Neural cell (in vitro differentiated cells): ENCODE results near the gene PREX1. TPM values are rescaled to one million over a fixed set of nuclear protein-coding genes. Genes with fewer than 3 reads are reported as not detected.
"Not testable (repeated sequence)": the region's sequence is repeated elsewhere in the genome, so short reads cannot be mapped to it uniquely, and the experiment has no call there.

Experiments used
- H2AFZ ChIP-seq: fragments of 200-600, 300-800 bp; sonication (generic), shearing (Covaris generic); 2 replicates; pipeline ENCODE4 v1.6.0; 2014; ENCODE audit warnings: low read depth, mild to moderate bottlenecking, antibody characterized with exemption, low read length, moderate library complexity
- H3F3A ChIP-seq: fragments of 200-600 bp; shearing (Covaris generic); 2 replicates; pipeline ENCODE4 v1.6.1; 2016; ENCODE audit warnings: mild to moderate bottlenecking, moderate library complexity, mixed read lengths, antibody characterized with exemption, low read length; ENCODE audit not compliant: insufficient read depth, poor library complexity, severe bottlenecking
- H3K27ac ChIP-seq: fragments of 200-600, 300-800 bp; sonication (generic), shearing (Covaris generic); 2 replicates; pipeline ENCODE4 v1.5.1; 2014; ENCODE audit warnings: mild to moderate bottlenecking, low read length, moderate library complexity
- H3K27me3 ChIP-seq: fragments of 300-800, 200-600 bp; sonication (generic), shearing (Covaris generic); 2 replicates; pipeline ENCODE4 v1.6.0; 2014; ENCODE audit warnings: mild to moderate bottlenecking, low read depth, low read length, moderate library complexity; ENCODE audit not compliant: insufficient read depth
- H3K36me3 ChIP-seq: fragments of 300-800, 200-600 bp; sonication (generic), shearing (Covaris generic); 2 replicates; pipeline ENCODE4 v1.5.1; 2014; ENCODE audit warnings: mild to moderate bottlenecking, antibody characterized with exemption, low read length, moderate library complexity; ENCODE audit not compliant: insufficient read depth
- H3K4me2 ChIP-seq: fragments of 300-800, 200-600 bp; sonication (generic), shearing (Covaris generic); 2 replicates; pipeline ENCODE4 v1.6.0; 2014; ENCODE audit warnings: mild to moderate bottlenecking, low read length
- H3K4me3 ChIP-seq: fragments of 300-800, 200-600 bp; sonication (generic), shearing (Covaris generic); 2 replicates; pipeline ENCODE4 v1.5.1; 2014; ENCODE audit warnings: mild to moderate bottlenecking, low read length, moderate library complexity
- H3K79me2 ChIP-seq: fragments of 200-600 bp; shearing (Covaris generic); replicated peaks from 2 replicates; pipeline ENCODE4 v1.6.0; 2014; ENCODE audit warnings: mild to moderate bottlenecking, low read length, moderate library complexity; ENCODE audit not compliant: insufficient read depth
- H3K9ac ChIP-seq: fragments of 300-800, 200-600 bp; sonication (generic), shearing (Covaris generic); 2 replicates; pipeline ENCODE4 v1.6.1; 2016; ENCODE audit warnings: mild to moderate bottlenecking, low read length, mixed read lengths
- H3K9me2 ChIP-seq: fragments of 200-600 bp; shearing (Covaris generic); 2 replicates; pipeline ENCODE4 v1.6.1; 2016; ENCODE audit warnings: mild to moderate bottlenecking, low read length, mixed read lengths; ENCODE audit not compliant: insufficient read depth
- H3K9me3 ChIP-seq: fragments of 200-600, 300-800 bp; sonication (generic), shearing (Covaris generic); 2 replicates; pipeline ENCODE4 v1.6.1; 2016; ENCODE audit warnings: mild to moderate bottlenecking, mixed run types, low read length, moderate library complexity, mixed read lengths
- H4K20me1 ChIP-seq: fragments of 200-600 bp; shearing (Covaris generic); 2 replicates; pipeline ENCODE4 v1.6.1; 2016; ENCODE audit warnings: mild to moderate bottlenecking, mixed run types; ENCODE audit not compliant: insufficient read depth
- CTCF ChIP-seq: fragments of 450-650 bp; IDR thresholded peaks from 2 replicates; pipeline ENCODE4 v1.5.1; 2014; ENCODE audit warnings: antibody characterized with exemption, mild to moderate bottlenecking, moderate library complexity; ENCODE audit not compliant: poor library complexity, severe bottlenecking
- EP300 ChIP-seq: fragments of 450-650 bp; conservative IDR thresholded peaks from 2 replicates; pipeline ENCODE4 v1.6.1; 2014; ENCODE audit warnings: antibody characterized with exemption, mild to moderate bottlenecking, moderate library complexity; ENCODE audit not compliant: poor library complexity, severe bottlenecking
- EZH2 ChIP-seq: fragments of 200-600, 300-800 bp; shearing (Covaris generic), sonication (generic); IDR thresholded peaks from 2 replicates; pipeline ENCODE4 v1.6.1; 2014; ENCODE audit warnings: antibody characterized with exemption, low read length, borderline replicate concordance, mild to moderate bottlenecking; ENCODE audit not compliant: insufficient read depth, poor library complexity, severe bottlenecking
- MXI1 ChIP-seq: fragments of 450-650 bp; conservative IDR thresholded peaks from 2 replicates; pipeline ENCODE4 v1.6.1; 2014; ENCODE audit warnings: antibody characterized with exemption, mild to moderate bottlenecking; ENCODE audit not compliant: poor library complexity, severe bottlenecking
- POLR2AphosphoS5 ChIP-seq: IDR thresholded peaks from 2 replicates; pipeline ENCODE4 v1.6.1; 2012
- RAD21 ChIP-seq: fragments of 450-650 bp; conservative IDR thresholded peaks from 2 replicates; pipeline ENCODE4 v1.6.1; 2014; ENCODE audit warnings: antibody characterized with exemption, mild to moderate bottlenecking, moderate library complexity
- REST ChIP-seq: IDR thresholded peaks from 2 replicates; pipeline ENCODE4 v1.6.1; 2012; ENCODE audit warnings: borderline replicate concordance
- SMC3 ChIP-seq: fragments of 450-650 bp; conservative IDR thresholded peaks from 2 replicates; pipeline ENCODE4 v1.6.1; 2014; ENCODE audit warnings: antibody characterized with exemption, mild to moderate bottlenecking, moderate library complexity; ENCODE audit not compliant: poor library complexity
- TAF1 ChIP-seq: IDR thresholded peaks from 2 replicates; pipeline ENCODE4 v1.6.1; 2012; ENCODE audit warnings: low read depth
- polyA plus RNA-seq: library from polyadenylated mRNA; depleted of rRNA; stranded (reverse); fragments of >200 nt; gene quantifications from 2 replicates; pipeline ENCODE4 v1.2.3, GENCODE V29; 2014

PREX1 gene
- polyA plus RNA-seq, 1 donor from 2014 or later, result 0.06 TPM

- Histone ChIP-seq H3K9ac (no peak overlapping the region), H3K9me2 (no peaks in the 10 kb centered on the region), H3K9me3 (no peaks in the 10 kb centered on the region), H2AFZ (no peak overlapping the region), H3F3A (no peaks in the 10 kb centered on the region), H3K4me3 (no peak overlapping the region), H3K36me3 (no peaks in the 10 kb centered on the region), H3K27me3 (no peaks in the 10 kb centered on the region), H4K20me1 (no peaks in the 10 kb centered on the region), H3K27ac (no peak overlapping the region), H3K79me2 (no peaks in the 10 kb centered on the region), H3K4me2 (no peak overlapping the region)
- TF ChIP-seq MXI1 (no peak), EZH2 (no peak), TAF1 (no peak), CTCF (no peak), EP300 (no peak), RAD21 (no peak), REST (no peak), POLR2AphosphoS5 (no peak), SMC3 (no peak)
Measured at GRCh38 chr20:48777005-48777404, 50.8 kb downstream of the PREX1 start.

GRCh38 chr20:48776306-48776705, 51.5 kb downstream of the PREX1 start:
- Histone ChIP-seq H4K20me1 (no peaks in the 10 kb centered on the region), H3K9me3 (no peaks in the 10 kb centered on the region), H3K27ac (no peak overlapping the region), H3K9me2 (no peaks in the 10 kb centered on the region), H3K79me2 (no peaks in the 10 kb centered on the region), H3F3A (no peaks in the 10 kb centered on the region), H3K36me3 (no peaks in the 10 kb centered on the region), H3K4me2 (no peak overlapping the region), H3K9ac (no peak overlapping the region), H3K4me3 (no peak overlapping the region), H2AFZ (no peak overlapping the region), H3K27me3 (no peaks in the 10 kb centered on the region)
- TF ChIP-seq POLR2AphosphoS5, result no peak
- no peak for TF ChIP-seq REST
- TF ChIP-seq TAF1, result no peak
- no peak for TF ChIP-seq SMC3
- TF ChIP-seq EP300, result no peak
- no peak for TF ChIP-seq EZH2
- no peak for TF ChIP-seq MXI1
- TF ChIP-seq CTCF, result no peak
- no peak for TF ChIP-seq RAD21

GRCh38 chr20:48775545-48775944, 52.3 kb downstream of the PREX1 start:
- H4K20me1 ChIP-seq, H3K9me2 ChIP-seq, H3K4me2 ChIP-seq, H3F3A ChIP-seq, H2AFZ ChIP-seq, H3K79me2 ChIP-seq, H3K27ac ChIP-seq, H3K9ac ChIP-seq, H3K4me3 ChIP-seq, H3K9me3 ChIP-seq, H3K27me3 ChIP-seq, H3K36me3 ChIP-seq: not testable (repeated sequence)
